Chondrocyte (in vitro differentiated cells): ENCODE measurements around the gene DSCAM. TPM values are rescaled to one million over a fixed set of nuclear protein-coding genes. Genes with fewer than 3 reads are reported as not detected.

Experiments
- DNase-seq: peaks from one replicate; pipeline ENCODE4 v3.0.0; 2021; ENCODE audit warnings: mixed read lengths, low spot score
- H3K27ac Mint-ChIP-seq: one replicate; pipeline ENCODE4 v1.8.0; 2021; ENCODE audit warnings: mild to moderate bottlenecking, moderate library complexity, mixed read lengths; ENCODE audit not compliant: unreplicated experiment
- H3K27me3 Mint-ChIP-seq: 2 replicates; pipeline ENCODE4 v1.8.0; 2021; ENCODE audit warnings: low read depth, mixed read lengths
- H3K36me3 Mint-ChIP-seq: 2 replicates; pipeline ENCODE4 v1.8.0; 2021; ENCODE audit warnings: low read depth, mixed read lengths
- H3K4me1 Mint-ChIP-seq: 2 replicates; pipeline ENCODE4 v1.8.0; 2021; ENCODE audit warnings: low read depth, mild to moderate bottlenecking, mixed read lengths
- H3K4me3 Mint-ChIP-seq: one replicate; pipeline ENCODE4 v1.8.0; 2021; ENCODE audit warnings: mild to moderate bottlenecking, moderate library complexity, mixed read lengths; ENCODE audit not compliant: unreplicated experiment
- H3K9me3 Mint-ChIP-seq: 2 replicates; pipeline ENCODE4 v1.8.0; 2021; ENCODE audit warnings: low read depth, mixed read lengths
- total RNA-seq: library from RNA; stranded (reverse); gene quantifications from 3 replicates; pipeline ENCODE4 v1.2.1, GENCODE V29; 2021
- TF ChIP-seq, protein P1 (sequence below): fragments of 200-600 bp; sonication (generic); IDR thresholded peaks from 2 replicates; pipeline ENCODE4 v1.5.0; 2021; ENCODE audit warnings: antibody characterized with exemption, mild to moderate bottlenecking, moderate library complexity

The DSCAM gene
- total RNA-seq, 1 donor from 2014 or later, result not detected

DNA sequence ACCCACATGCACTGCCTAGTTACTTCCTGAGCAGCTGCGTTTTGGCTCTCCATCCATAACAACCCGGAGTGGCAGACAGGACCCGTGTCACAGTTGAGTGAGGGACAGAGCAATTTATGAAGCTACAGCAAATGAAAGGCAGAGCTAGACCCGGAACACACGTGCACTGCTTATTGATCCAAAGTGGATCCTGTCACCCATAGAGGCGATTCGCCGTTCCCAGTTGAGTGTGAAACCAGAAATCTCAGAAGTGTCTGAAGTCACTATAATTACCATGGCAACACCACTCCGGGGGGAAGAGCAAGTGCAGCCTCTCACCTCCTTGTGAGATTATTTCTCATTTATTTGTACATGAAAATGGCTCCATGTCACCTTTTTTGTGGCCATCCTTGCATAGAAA, 365.2 kb downstream of the DSCAM start:
- TF ChIP-seq, protein P1, sequence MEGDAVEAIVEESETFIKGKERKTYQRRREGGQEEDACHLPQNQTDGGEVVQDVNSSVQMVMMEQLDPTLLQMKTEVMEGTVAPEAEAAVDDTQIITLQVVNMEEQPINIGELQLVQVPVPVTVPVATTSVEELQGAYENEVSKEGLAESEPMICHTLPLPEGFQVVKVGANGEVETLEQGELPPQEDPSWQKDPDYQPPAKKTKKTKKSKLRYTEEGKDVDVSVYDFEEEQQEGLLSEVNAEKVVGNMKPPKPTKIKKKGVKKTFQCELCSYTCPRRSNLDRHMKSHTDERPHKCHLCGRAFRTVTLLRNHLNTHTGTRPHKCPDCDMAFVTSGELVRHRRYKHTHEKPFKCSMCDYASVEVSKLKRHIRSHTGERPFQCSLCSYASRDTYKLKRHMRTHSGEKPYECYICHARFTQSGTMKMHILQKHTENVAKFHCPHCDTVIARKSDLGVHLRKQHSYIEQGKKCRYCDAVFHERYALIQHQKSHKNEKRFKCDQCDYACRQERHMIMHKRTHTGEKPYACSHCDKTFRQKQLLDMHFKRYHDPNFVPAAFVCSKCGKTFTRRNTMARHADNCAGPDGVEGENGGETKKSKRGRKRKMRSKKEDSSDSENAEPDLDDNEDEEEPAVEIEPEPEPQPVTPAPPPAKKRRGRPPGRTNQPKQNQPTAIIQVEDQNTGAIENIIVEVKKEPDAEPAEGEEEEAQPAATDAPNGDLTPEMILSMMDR, result no peak
- H3K27ac Mint-ChIP-seq, result no peak overlapping the region
- no peaks in the 10 kb centered on the region for H3K4me1 Mint-ChIP-seq
- no peak for DNase-seq
- no peaks in the 10 kb centered on the region for H3K36me3 Mint-ChIP-seq
- no peak overlapping the region for H3K4me3 Mint-ChIP-seq
- H3K27me3 Mint-ChIP-seq, result no peaks in the 10 kb centered on the region
- peaks cover 6% of the 10 kb centered on the region for H3K9me3 Mint-ChIP-seq

DNA sequence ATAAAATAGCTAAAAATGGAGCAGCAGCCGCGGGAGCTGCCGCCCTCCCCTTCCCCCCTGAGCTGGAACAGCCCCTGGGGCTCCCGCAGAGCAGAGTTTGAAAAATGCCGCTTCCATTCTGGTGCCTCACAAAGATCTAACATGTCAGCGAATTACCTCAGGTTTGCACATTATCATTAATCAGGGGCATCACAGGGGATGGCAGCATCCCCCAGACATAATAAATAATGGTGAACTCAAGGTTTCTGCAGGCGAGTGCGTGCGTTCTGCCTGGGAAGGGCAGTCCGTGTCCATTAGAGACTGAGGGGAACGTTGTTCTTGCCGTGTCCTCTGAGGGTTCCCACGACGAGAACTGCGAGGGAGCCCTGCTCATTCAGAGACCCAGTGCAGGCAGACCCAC, 372.4 kb downstream of the DSCAM start:
- Mint-ChIP-seq H3K4me1 (no peaks in the 10 kb centered on the region), H3K4me3 (no peak overlapping the region), H3K27ac (no peak overlapping the region), H3K9me3 (peaks cover 4% of the 10 kb centered on the region), H3K36me3 (no peaks in the 10 kb centered on the region), H3K27me3 (no peaks in the 10 kb centered on the region)
- no peak for DNase-seq
- TF ChIP-seq, protein P1, result no peak

DNA sequence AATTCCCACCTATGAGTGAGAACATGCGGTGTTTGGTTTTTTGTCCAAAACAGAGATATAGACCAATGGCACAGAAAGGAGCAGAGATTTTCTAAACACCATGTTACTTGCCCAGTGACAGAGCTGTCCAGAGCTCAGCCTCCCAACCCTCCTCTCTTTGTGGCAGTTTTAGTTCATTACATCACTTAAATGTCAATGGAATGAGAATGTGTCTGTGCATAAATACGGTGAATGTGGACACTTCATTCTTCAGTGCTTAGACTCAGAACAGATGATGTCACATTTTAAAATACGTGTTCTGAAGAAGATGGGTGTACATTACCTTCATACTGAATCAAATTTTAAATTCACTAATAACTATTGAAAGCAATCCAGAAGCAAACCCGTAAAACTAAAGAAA, 374.9 kb downstream of the DSCAM start:
- no peaks in the 10 kb centered on the region for H3K27me3 Mint-ChIP-seq
- no peaks in the 10 kb centered on the region for H3K4me1 Mint-ChIP-seq
- H3K27ac Mint-ChIP-seq, result no peak overlapping the region
- no peaks in the 10 kb centered on the region for H3K9me3 Mint-ChIP-seq
- TF ChIP-seq, protein P1, result no peak
- H3K36me3 Mint-ChIP-seq, result no peaks in the 10 kb centered on the region
- DNase-seq, result no peak
- no peak overlapping the region for H3K4me3 Mint-ChIP-seq

DNA sequence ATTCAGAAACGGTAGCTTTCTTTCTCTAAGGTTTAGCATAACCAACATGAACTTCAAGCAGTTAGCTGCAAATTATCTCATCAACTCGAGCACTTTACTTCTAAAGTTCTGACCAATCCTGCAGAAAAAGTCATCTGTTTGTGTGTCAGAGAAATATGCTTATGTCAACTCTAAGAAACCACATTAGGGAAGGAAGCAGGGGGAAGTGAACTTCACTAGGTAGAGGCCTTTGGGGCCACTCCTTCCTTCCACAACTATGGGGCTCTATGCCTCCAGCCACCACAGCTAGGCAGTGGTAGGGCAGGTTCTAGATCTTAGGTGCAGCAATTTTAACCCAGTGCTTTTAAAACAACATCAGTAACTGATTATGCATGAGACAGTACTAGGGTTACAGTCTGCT, 375.9 kb downstream of the DSCAM start:
- Mint-ChIP-seq H3K4me3 (no peak overlapping the region), H3K27ac (no peak overlapping the region), H3K4me1 (no peaks in the 10 kb centered on the region), H3K27me3 (no peaks in the 10 kb centered on the region), H3K36me3 (no peaks in the 10 kb centered on the region), H3K9me3 (no peaks in the 10 kb centered on the region)
- TF ChIP-seq, protein P1, result no peak
- DNase-seq, result no peak

DNA sequence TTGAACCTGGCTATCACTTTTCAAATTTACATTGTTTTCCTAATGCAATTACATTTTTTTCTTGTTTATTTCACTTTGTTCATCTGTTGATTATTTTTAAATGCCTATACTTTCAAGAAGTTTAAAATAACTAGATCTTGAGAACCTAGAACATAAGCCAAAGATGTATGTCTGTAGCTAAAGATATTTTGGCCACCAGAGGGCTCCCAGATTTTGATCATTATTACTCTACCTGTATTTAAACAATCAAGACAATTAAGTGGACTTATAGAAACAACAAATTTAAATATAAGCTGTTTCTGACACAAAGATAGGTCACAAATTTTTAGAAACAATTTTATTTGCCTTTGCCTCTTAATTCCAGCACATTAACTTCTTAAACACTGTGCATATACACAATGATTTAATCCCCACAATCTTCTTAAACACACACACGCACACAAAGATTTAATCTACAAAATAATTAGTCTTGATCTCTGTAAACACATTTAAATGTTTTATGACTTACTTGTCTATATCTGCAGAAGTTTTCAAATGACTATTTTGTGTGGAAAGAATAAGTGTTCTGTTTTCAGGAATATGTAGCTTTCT, 380.0 kb downstream of the DSCAM start:
- no peaks in the 10 kb centered on the region for H3K9me3 Mint-ChIP-seq
- TF ChIP-seq, protein P1, result peak; percentile 81
- DNase-seq, result no peak
- H3K27ac Mint-ChIP-seq, result no peak overlapping the region
- peaks cover 9% of the 10 kb centered on the region for H3K27me3 Mint-ChIP-seq
- H3K4me3 Mint-ChIP-seq, result no peak overlapping the region
- no peaks in the 10 kb centered on the region for H3K4me1 Mint-ChIP-seq
- H3K36me3 Mint-ChIP-seq, result no peaks in the 10 kb centered on the region
